Thoracic aorta (tissue), 2 donors: ENCODE data around the gene CRISPLD2. TPM values are rescaled to one million over a fixed set of nuclear protein-coding genes. Genes with fewer than 3 reads are reported as not detected.

Experiments used
- ATAC-seq: fragments of 150-250 bp; one replicate; pipeline ENCODE4 v1.8.0; 2017; ENCODE audit warnings: low read depth; ENCODE audit not compliant: insufficient number of reproducible peaks, low FRiP score
- DNase-seq: peaks from one replicate; pipeline ENCODE4 v3.0.0-alpha.2; 2020; ENCODE audit warnings: low spot score
- H3K27ac ChIP-seq, 2 donors: fragments of 200-600 bp; sonication (generic); 1 replicate in 1 of 2; 2 replicates in 1 of 2; pipeline ENCODE4 v1.5.1; 2016; ENCODE audit warnings: mild to moderate bottlenecking in 2 of 2, moderate library complexity in 2 of 2
- H3K27me3 ChIP-seq: fragments of 200-600 bp; sonication (generic); replicated peaks from 2 replicates; pipeline ENCODE4 v1.6.0; 2016; ENCODE audit warnings: mild to moderate bottlenecking; ENCODE audit not compliant: insufficient read depth
- H3K36me3 ChIP-seq: fragments of 200-600 bp; sonication (generic); one replicate; pipeline ENCODE4 v1.5.1; 2016
- H3K4me1 ChIP-seq, 2 donors: fragments of 200-600 bp; sonication (generic); 1 replicate in 1 of 2; 2 replicates in 1 of 2; pipeline versions ENCODE4 v1.5.1 to v1.6.0; 2016; ENCODE audit warnings: low read depth in 2 of 2, mild to moderate bottlenecking in 1 of 2; ENCODE audit not compliant: control insufficient read depth in 1 of 2
- H3K4me3 ChIP-seq: fragments of 200-600 bp; sonication (generic); 2 replicates; pipeline ENCODE4 v1.5.1; 2016; ENCODE audit warnings: mild to moderate bottlenecking
- H3K9me3 ChIP-seq: fragments of 200-600 bp; sonication (generic); 2 replicates; pipeline ENCODE4 v1.5.1; 2016
- total RNA-seq, 2 donors: library from RNA; depleted of rRNA; stranded (reverse); fragments of >200 nt; gene quantifications; one replicate each; pipeline versions ENCODE4 v1.1.0 to v1.2.3, GENCODE V29; 2016
- TF ChIP-seq, protein P1 (sequence below): fragments of 200-600 bp; sonication (generic); IDR thresholded peaks from one replicate; pipeline ENCODE4 v1.5.1; 2019; ENCODE audit warnings: antibody characterized with exemption

CRISPLD2 gene
- total RNA-seq, 2 donors from 2014 or later = 116 to 390 TPM

DNA sequence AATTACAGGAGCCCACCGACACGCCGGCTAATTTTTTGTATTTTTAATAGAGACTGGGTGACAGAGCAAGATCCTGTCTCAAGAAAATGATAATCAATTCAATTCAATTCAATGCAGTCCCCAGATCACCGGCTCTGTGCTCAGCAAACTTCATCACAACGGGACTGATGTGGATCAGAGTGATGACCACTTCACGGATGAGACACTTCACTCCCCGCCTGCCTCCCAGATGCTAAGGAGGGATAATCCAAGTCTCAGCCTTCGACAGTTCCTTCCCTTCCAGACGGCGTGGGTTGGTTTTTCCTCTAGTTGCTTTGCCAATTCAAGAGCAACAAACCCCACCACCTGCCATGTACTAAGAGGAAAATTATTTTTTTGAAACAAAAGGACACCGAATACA lies 97.7 kb downstream of the CRISPLD2 start:
- TF ChIP-seq, protein P1, sequence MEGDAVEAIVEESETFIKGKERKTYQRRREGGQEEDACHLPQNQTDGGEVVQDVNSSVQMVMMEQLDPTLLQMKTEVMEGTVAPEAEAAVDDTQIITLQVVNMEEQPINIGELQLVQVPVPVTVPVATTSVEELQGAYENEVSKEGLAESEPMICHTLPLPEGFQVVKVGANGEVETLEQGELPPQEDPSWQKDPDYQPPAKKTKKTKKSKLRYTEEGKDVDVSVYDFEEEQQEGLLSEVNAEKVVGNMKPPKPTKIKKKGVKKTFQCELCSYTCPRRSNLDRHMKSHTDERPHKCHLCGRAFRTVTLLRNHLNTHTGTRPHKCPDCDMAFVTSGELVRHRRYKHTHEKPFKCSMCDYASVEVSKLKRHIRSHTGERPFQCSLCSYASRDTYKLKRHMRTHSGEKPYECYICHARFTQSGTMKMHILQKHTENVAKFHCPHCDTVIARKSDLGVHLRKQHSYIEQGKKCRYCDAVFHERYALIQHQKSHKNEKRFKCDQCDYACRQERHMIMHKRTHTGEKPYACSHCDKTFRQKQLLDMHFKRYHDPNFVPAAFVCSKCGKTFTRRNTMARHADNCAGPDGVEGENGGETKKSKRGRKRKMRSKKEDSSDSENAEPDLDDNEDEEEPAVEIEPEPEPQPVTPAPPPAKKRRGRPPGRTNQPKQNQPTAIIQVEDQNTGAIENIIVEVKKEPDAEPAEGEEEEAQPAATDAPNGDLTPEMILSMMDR = no peak
- H3K4me1 ChIP-seq = peaks cover 0 to 4% of the 10 kb centered on the region in 2 donors
- ATAC-seq = no peak
- no peak for DNase-seq
- H3K9me3 ChIP-seq = no peaks in the 10 kb centered on the region
- no peaks in the 10 kb centered on the region for H3K27me3 ChIP-seq
- no peak overlapping the region for H3K27ac ChIP-seq
- H3K4me3 ChIP-seq = no peak overlapping the region
- no peaks in the 10 kb centered on the region for H3K36me3 ChIP-seq

DNA sequence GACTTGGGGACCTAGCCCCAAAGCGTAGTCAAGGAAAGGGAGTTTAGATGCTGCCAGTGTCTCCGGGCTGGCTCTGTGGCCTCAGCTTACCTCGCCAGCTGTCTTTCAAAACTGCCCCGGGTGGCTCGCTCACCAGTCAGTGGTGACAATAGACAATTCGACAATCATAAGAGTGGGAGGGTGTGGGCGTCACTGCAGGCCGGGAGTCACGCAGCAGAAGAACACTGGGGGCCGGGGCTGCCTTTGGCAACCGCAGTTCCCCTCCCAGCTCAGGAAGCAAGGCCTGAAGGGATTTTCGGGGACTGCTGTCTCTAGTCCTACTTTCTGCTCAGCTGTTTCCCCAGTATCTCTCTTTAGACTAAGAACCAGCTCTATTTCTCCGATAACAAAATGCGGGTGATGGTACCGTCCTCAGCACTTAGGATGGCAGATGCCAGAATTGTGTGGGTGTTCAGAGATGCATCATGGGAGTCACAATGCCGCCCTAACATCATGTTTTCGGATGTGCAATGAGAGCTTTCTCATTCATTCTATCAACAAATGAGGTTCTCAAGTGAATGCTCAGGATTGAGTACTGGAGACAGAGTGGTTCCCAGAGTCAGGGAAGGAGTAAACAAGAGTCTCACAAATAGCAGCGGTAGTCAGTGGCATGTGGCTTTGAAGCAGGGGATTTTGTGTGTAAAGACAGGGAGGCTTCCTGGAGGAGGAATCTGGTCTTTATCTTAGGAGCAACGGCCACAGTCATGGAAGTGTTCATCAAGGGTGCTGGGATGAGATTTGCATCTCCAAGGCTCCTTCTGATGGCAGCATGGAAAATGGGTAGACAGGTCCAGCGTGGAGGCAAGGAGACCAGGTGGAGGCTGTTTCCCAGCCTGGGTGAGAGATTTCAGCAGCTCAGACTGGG lies 98.5 kb downstream of the CRISPLD2 start:
- TF ChIP-seq, protein P1 = no peak
- H3K36me3 ChIP-seq = no peaks in the 10 kb centered on the region
- ATAC-seq = no peak
- H3K27ac ChIP-seq = no peak overlapping the region
- H3K4me3 ChIP-seq = no peak overlapping the region
- H3K9me3 ChIP-seq = no peaks in the 10 kb centered on the region
- no peaks in the 10 kb centered on the region for H3K27me3 ChIP-seq
- no peak for DNase-seq
- H3K4me1 ChIP-seq = peaks cover 0 to 11% of the 10 kb centered on the region in 2 donors

DNA sequence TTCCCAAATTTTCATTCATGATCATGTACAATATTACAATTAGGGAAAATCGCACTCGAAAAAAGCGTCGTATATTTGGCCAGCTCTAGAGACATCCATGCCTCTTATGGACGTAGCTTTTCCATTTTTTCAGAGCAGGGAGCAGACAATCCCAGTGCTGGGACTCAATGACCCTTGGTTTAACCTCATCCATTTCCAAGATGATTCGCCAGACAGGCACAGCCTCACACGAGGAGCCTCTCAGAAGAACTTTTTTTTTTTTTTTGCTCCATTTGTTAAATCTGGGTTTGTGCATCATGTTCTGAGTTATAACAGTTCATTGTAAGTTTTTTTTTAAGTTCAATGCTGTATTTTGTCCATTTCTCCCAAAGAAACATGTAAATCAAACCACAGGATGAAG lies 99.5 kb downstream of the CRISPLD2 start:
- Histone ChIP-seq H3K27ac (no peak overlapping the region), H3K36me3 (no peaks in the 10 kb centered on the region), H3K9me3 (no peaks in the 10 kb centered on the region), H3K27me3 (no peaks in the 10 kb centered on the region), H3K4me3 (no peak overlapping the region), H3K4me1 (peaks cover 0 to 11% of the 10 kb centered on the region in 2 donors)
- DNase-seq (no peak), ATAC-seq (no peak)
- TF ChIP-seq, protein P1 = no peak

DNA sequence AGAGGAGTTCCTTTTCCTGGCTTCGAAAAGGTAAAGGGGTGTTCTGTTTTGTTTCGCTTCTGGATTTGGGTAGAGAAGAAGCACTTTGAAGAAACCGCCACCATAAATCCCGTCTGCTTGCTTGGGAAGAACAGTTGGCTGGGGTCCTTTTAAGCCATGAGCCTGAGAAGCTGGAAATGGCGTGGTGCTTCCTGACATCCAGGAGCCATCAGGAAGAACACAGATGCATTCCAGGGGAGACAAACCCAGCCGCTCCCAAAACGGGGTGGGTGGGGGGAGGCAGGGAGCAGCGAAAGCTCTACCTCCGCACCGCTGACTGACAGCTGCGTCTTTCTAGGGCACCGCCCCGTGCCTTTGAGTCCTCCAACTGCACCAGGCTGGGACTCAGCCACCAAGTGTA lies 99.9 kb downstream of the CRISPLD2 start:
- H3K27me3 ChIP-seq = no peaks in the 10 kb centered on the region
- H3K4me3 ChIP-seq = no peak overlapping the region
- H3K27ac ChIP-seq = no peak overlapping the region
- ATAC-seq (no peak), DNase-seq (no peak)
- peaks cover 0 to 11% of the 10 kb centered on the region in 2 donors for H3K4me1 ChIP-seq
- TF ChIP-seq, protein P1 = no peak
- H3K9me3 ChIP-seq = no peaks in the 10 kb centered on the region
- H3K36me3 ChIP-seq = no peaks in the 10 kb centered on the region

DNA sequence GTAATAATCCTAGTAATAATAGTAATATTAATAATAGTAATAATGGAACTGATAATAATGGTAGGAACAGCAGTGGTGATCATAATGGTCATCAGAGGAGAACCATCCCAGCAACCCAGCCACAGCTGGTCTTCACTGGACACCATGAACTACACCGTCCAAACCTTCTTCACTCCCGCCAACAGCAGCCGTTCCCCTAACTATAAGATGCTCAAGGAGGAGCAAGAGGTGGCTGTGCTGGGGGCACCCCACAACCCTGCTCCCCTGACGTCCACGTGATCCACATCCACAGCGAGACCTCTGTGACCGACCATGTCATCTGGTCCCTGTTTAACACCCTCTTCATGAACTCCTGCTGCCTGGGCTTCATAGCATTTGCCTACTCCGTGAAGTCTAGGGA lies 100.5 kb downstream of the CRISPLD2 start:
- Histone ChIP-seq H3K36me3 (no peaks in the 10 kb centered on the region), H3K9me3 (no peaks in the 10 kb centered on the region), H3K4me1 (peaks cover 0 to 11% of the 10 kb centered on the region in 2 donors), H3K27ac (no peak overlapping the region), H3K4me3 (no peak overlapping the region), H3K27me3 (no peaks in the 10 kb centered on the region)
- ATAC-seq = no peak
- TF ChIP-seq, protein P1 = no peak
- no peak for DNase-seq
